HG02759 (cell line): ENCODE data around the gene KLHL12.
"Not testable (repeated sequence)": the region's sequence is repeated elsewhere in the genome, so short reads cannot be mapped to it uniquely, and the experiment has no call there.

Experiments used
- ATAC-seq: cut with Tn5 transposase; IDR thresholded peaks from one replicate; pipeline ENCODE4 v1.9.1; 2021; ENCODE audit warnings: mild to moderate bottlenecking, moderate library complexity; ENCODE audit not compliant: unreplicated experiment

The KLHL12 gene

DNA sequence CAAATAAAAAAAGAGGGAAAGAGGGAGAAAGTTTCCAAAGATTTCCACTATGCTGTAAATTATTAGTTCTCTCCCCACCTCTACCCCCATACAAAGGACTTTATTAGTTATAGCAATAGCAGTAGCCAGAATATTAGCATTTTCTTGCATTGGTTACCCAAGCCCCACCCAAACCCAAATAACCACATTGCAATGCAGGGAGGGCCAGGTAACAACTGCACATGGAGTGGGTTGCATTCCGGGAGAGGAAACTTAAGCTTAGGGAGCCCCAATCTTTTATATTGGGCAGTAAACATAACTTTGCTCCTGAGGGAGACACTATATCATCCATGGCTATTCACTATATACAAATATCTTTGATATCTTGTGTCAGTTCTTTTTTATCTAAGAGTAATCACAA is 25.1 kb upstream of the KLHL12 start:
- no peak for ATAC-seq

DNA sequence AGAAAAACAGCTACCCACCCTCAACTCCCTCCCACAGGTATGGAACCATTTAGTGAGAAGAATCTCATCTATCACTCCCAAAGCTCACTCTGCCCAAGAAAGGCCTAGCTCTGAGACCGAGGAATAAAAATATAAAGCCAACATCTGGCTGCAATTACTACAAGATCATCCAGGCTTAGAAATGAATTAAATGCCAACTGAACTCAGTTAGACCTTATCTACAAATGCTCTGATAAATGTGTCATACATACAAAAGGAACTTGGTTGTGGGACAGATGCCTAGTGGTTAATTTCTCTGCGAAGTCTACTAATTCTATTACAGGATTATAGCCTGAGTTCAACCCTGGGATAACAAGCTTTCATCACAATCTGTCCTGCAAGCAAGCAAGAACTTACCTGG is 24.4 kb upstream of the KLHL12 start:
- ATAC-seq = no peak

DNA sequence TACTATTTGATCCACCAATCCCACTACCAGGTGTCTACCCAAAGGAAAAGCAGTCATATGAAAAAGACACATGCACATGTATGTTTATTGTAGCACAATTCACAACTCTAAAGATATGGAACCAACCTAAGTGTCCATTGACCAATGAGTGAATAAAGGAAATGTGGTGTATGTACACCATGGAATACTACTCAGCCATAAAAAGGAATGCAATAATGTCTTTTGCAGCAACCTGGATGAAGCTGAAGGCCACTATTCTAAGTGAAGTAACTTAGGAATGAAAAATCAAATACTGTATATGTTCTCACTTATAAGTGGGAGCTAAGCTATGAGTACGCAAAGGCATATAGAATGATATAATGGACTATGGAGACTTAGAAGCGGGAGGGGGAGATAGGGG is 18.4 kb upstream of the KLHL12 start:
- no peak for ATAC-seq

DNA sequence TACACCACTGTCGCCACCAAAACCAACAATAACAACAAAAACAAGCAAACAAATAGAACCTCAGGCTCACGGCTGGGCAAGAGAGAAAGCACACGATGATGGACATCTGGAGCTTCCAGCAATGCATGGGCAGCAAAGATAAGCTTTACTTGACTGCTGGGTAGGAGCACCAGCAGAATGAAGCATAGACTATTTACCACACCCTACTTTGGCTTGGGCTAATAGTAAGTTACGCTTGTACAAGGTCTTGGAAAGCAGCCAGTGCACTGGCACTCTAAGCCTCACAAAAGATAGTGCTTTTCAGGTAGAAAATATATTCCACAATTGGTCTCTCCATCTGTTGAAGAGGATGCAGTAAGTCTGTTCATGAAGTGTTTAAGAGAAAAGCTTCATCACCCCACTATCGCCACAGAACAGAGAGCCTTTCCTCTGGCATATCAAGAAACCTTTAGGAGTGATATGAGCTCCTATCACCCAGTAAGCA is 17.4 kb upstream of the KLHL12 start:
- no peak for ATAC-seq

DNA sequence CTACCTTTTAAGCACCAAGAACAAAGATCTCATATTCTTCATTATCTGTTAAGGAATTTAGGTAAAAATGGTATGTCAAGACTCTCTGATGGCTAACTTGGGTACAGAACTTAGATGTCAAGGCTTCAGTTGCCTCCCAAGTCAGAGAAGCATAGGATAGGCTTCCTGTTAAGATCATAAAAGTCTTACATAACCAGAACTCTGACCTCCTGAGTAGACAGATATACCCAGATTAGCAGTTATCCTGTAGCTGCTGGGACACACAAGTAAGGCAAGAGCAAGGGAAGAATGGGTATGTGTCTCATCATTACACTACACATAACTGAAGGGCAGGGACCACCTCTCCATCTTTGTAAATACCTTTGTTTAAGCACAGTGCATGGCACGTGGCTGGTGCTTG is 15.4 kb upstream of the KLHL12 start:
- no peak for ATAC-seq

DNA sequence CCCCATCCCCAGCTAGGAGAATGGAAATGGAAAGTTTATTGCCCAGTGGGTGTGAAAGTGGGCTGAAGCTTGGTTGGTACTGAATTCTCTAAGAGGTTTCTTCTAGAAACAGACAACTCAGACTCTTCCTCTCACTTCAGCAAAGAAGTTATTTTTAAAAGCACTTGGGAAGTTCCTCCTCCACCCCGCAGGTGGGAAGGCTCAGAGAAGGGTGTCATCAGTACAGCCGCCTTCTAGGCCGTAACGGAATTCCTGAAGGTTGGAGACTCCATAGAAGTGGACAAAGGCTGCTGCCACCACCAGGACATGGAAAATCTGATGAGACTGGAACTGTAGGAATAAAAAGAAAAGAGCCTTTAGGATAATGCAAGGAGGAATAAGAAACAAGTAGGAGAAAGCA is 14.3 kb upstream of the KLHL12 start:
- ATAC-seq = no peak

DNA sequence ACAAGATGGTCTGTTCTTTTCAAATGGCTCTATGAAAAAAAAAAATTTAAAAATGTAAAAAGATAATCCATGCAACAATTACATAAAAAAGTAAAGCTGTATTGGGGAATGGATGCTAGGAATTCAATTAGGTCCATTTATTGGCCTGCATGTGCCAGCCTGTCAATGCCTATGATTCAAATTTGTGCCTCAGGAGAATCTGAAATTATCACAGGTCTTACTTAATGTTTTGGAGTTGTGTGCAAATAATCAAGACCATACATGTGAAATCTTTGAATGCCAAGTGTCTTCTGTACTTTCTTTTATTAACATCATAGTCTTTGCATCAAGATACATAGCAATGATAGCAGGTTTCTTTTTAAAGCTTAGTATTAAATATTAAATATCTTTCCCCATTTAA is 13.5 kb upstream of the KLHL12 start:
- ATAC-seq = no peak

DNA sequence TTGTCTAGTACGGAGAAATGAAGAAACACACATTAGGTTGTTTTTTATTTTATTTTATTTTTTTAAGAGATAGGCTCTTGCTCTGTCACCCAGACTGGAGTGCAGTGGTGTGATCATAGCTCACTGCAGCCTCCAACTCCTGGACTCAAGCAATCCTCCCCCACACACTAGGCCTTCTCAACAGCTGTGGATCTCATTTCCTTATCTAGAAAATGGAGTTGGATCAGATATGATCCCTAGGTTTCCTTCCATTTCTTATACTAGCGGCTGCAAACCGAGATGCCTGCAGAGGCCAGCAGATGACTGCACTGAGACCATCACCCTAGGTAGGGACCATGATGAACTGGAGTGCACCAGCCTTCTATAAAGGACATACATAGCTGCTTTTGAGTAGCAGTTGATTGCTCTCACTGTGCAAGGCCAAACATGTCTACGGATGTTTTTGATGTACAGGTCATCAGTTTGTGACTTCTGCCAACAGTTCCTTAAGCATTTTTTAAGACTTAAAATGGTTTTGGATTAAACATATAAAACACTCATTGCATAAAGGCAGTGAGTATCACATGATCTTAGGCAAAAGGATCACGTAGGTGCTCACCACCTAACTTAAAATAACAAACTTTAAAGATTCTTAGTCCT is 11.4 kb upstream of the KLHL12 start:
- no peak for ATAC-seq

DNA sequence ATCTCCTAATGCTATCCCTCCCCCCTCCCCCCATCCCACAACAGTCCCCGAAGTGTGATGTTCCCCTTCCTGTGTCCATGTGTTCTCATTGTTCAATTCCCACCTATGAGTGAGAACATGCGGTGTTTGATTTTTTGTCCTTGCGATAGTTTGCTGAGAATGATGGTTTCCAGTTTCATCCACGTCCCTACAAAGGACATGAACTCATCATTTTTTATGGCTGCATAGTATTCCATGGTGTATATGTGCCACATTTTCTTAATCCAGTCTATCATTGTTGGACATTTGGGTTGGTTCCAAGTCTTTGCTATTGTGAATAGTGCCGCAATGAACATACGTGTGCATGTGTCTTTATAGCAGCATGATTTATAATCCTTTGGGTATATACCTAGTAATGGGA is 9.4 kb upstream of the KLHL12 start:
- ATAC-seq = not testable (repeated sequence)

DNA sequence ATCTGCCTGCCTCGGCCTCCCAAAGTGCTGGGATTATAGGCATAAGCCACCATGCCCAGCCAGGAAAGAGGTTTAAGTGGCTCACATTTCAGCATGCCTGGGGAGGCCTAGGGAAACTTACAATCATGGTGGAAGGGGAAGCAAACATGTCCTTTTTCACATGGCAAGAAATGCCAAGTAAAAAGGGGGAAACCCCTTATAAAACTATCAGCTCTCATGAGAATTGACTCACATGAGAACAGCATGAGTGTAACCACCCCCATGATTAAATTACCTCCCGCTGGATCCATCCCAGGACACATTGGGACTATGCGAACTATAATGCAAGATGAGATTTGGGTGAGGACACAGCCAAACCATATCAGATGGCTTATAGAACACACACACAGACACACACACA is 8.8 kb upstream of the KLHL12 start:
- no peak for ATAC-seq

DNA sequence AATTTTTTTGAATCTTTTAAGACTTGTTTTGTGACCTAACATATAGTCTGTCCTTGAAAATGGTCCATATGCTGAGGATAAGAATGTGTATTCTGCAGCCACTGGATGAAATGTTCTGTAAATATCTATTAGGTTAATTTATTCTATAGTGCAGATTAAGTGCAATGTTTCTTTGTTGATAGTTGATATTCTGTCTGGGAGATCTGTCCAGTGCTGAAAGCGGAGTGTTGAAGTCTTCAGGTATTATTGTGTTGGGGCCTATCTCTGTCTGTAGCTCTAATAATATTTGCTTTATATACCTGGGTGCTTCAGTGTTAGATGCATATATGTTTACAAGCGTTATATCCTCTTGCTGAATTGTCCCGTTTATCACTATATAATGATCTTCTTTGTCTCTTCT is 7.7 kb upstream of the KLHL12 start:
- ATAC-seq = no peak

DNA sequence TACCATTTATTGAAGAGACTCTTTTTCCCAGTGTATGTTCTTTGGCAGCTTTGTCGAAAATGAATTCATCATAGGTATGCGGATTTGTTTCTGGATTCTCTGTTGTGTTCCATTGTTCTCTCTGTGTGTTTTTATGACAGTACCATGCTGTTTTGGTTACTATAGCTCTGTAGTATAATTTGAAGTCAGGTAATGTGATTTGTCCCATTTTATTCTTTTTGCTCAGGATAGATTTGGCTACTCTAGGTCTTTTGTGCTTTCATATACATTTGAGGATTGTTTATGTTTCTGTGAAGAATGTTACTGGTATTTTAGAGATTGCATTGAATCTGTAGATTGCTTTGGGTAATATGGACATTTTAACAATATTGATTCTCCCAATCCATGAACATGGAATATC is 5.4 kb upstream of the KLHL12 start:
- ATAC-seq = no peak

DNA sequence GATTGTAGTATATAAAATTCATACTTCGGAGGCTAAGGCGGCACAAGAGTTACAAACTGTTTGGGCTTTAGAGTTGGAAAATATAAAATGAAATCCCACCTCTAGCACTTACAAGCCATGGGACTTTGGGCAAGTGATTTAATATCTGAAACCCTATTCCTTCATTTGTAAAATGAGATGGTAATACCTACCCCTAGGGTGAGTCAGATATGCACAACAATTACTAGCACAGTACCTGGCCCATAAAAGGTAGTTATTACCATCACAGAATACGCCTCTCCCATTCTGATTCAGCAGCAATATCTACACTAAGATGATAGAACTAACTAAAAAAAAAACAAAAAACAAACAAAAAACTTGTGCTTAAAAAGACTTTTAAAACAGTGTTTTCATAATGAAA is 3.5 kb downstream of the KLHL12 start:
- ATAC-seq = no peak

DNA sequence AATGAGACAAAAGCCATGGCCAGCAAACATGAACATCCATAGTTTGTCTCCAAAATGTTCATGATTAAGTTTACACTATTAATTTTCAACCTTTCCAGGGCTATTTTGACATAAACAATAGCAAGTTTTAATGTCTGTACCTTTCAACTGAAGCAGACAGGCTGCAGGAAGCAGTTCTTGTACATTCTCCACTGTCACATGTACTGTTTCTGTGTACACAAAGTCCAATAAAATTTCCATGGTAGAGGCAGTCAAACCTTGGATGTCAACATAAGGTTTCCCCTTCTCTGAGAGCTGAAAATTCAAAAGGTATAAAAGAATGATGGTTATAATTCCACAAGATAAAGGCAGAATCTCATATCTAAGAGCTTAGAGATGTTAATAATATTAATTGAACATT is 7.4 kb downstream of the KLHL12 start:
- ATAC-seq = no peak

DNA sequence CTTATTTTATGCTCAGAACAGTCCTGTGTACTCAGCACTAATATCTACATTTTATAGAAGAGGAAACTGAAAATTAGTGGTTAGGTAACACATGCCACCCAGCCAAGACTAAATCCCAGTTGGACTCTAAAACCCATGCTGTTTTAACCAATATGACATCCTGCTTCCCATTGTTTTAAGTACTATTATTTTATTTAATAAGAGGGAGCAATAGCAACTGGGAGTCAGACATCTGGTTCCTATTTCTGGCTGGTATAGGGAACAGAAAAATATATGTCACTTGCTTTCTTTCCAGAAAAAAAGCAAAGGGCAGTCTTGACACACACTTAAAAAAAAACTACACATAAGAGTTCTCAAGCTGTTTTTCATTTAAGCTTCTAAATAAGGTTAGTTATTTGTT is 11.9 kb downstream of the KLHL12 start:
- ATAC-seq = no peak

DNA sequence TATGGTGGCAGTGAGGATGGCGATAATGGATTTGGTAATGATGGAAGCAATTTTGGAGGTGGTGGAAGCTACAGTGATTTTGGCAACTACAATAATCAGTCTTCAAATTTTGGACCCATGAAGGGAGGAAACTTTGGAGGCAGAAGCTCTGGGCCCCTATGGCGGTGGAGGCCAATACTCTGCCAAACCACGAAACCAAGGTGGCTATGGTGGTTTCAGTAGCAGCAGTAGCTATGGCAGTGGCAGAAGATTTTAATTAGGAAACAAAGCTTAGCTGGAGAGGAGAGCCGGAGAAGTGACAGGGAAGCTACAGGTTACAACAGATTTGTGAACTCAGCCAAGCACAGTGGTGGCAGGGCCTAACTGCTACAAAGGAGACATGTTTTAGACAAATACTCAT is 14.6 kb downstream of the KLHL12 start:
- ATAC-seq = not testable (repeated sequence)

DNA sequence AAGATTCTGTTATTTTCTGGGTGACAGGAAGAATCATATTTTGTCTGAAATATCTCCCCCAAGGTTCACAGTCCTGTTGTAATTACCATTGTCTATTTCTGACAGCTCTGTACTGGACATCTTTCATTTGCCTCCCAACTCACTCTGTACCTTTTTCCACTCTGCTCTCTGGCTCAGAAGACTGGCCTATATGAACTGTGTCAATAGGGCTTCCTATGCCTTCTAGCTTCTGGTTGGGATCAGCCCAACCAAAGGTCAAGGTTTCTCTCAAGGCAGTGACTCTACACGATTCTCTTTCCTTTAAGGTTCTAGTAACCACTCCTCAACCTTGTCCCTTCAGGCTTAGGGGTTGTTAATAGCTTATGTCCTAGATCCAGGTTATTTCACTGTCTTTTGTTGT is 17.5 kb downstream of the KLHL12 start:
- no peak for ATAC-seq

DNA sequence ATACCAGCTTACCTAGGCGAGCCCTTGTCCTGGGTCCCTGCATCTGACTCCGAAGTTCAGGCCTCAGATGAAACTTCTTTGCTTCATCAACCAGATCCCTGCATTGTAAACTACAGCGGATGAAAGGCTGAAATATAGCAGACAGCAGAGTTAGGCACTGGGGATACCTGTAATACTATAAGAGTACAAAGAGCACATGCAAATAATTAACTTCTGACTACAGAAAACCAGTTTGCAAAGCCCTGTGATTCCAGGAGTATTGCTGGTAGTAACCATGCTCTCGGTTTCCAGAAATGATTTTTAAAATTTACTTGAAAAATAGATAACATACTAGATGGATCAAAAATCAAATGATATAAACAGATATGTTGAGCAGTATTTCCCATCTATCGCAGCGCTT is 18.0 kb downstream of the KLHL12 start:
- no peak for ATAC-seq

DNA sequence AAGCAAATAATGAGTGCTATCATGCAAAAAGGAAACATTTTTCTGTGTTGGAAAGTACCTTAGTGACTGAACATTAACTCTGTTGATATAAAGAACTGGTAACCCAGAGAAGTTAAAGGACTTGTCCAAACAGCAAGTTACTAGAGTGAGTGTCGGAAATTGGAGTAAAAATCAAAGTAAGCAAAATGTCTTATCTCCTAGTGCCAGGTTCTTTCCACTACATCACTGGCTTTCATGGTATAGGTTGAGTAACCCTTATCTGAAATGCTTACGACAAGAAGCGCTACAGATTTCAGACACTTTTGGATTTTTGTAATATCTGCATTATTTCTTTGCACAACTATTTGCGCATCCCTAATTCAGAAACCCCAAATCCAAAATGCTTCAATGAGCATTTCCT is 21.7 kb downstream of the KLHL12 start:
- ATAC-seq = no peak

DNA sequence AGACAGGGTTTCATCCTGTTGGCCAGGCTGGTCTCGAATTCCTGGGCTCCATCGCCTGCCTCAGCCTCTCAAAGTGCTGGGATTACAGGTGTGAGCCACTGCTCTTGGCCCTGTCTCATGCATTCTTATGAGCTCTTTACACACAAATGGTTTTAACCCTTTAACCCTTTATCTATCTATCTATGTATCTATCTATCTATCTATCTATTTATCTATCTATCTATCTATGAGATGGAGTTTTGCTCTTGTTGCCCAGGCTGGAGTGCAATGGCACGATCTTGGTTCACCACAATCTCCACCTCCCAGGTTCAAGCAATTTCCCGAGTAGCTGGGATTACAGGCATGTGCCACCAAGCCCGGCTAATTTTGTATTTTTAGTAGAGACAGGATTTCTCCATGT is 23.2 kb downstream of the KLHL12 start:
- not testable (repeated sequence) for ATAC-seq

DNA sequence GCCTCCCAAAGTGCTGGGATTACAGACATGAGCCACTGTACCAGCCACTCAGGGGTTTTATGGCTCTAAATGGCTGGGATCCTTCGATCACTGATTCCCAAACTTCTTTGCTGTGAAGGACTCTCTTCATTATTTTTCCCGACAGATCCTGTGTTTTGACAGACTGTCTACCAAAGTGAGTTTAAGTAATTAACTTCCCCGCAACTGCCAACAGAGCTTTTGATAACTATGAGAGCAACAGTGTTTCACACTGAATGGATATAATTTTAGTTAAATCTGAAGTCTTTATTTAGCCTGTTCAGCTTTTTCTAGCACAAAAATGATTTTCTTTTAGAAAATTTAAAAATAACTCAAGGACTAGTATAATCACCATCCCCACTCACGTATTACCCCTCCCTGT is 25.5 kb downstream of the KLHL12 start:
- no peak for ATAC-seq

DNA sequence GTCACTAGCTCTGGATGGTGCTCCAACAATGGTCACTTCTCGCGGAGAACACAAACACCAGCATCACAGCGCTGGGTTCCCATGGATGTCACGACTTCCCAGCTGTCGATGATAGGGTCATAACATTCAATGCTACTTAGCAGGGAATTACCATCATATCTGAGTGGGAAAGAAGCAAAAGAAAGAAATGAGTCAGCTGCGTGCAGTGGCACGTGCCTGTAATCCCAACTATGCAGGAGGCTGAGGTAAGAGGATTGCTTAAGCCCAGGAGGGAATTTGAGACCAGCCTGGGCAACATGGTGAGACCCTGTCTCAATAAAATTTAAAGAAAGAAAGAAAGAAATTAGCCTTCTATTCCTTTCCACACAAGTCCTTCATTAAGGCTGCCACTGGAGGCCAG is 34.5 kb downstream of the KLHL12 start:
- ATAC-seq = no peak

DNA sequence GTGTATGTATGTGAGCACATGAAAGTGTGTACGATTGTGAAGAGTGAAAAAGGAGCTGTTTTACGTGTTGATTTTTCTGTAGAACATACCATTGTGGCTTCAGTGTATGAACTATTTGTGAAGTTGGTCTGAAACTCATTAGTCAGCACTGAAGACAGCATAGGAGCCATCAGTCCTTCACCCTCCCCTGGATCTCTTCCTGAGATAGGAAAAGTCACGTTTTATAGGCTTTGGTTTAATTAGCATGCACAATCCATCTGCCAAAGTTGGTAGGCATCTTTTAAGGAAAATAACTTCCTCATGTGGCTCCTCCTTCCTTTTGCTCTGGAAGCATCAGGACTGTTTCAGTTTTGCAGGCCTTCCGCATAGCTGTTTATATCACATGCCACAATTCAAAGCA is 36.6 kb downstream of the KLHL12 start:
- ATAC-seq = no peak
